ENCODE results near the gene USP6.
"Not testable (repeated sequence)": the region's sequence is repeated elsewhere in the genome, so short reads cannot be mapped to it uniquely, and the experiment has no call there.

The USP6 gene

GRCh38 chr17:5200360-5200759, 84.5 kb downstream of the USP6 start:
- no peak for DNase-seq

- no peak for DNase-seq
These were observed 85.2 kb downstream of the USP6 start for GRCh38 chr17:5201011-5201410.

- no peak for DNase-seq
These were observed 87.5 kb downstream of the USP6 start for GRCh38 chr17:5203178-5203907.

GRCh38 chr17:5203908-5204294, 88.1 kb downstream of the USP6 start:
- DNase-seq: peak; percentile 40

- no peak for DNase-seq
These were observed 93.6 kb downstream of the USP6 start for GRCh38 chr17:5209396-5209795.

GRCh38 chr17:5210091-5210490, 94.3 kb downstream of the USP6 start:
- no peak for DNase-seq

- DNase-seq: no peak
These were observed 94.9 kb downstream of the USP6 start for GRCh38 chr17:5210614-5211252.

- no peak for DNase-seq
These were observed 95.6 kb downstream of the USP6 start for GRCh38 chr17:5211458-5211857.

- DNase-seq: not testable (repeated sequence)
These were observed 101.7 kb downstream of the USP6 start for GRCh38 chr17:5217562-5217961.

- DNase-seq: no peak
These were observed 103.7 kb downstream of the USP6 start for GRCh38 chr17:5219536-5219935.

GRCh38 chr17:5220074-5220473, 104.2 kb downstream of the USP6 start:
- no peak for DNase-seq

GRCh38 chr17:5221912-5222311, 106.1 kb downstream of the USP6 start:
- DNase-seq: not testable (repeated sequence)

Data from activated CD4-positive, alpha-beta T cell treated with anti-CD3 and anti-CD28 coated beads, Interleukin-2, Interleukin-6, amounts not matched to agents 100 ng/mL and 50 ng/mL, durations not matched to agents 16 hours and 8 hours (primary cell).